CD4-positive, alpha-beta T cell treated with Interleukin-21 for 1 hour (primary cell): ENCODE data around the gene CCDC102A.
A peak's percentile ranks its signal among the peaks of the same experiment; 100 is the strongest.
"Not testable (repeated sequence)": the region's sequence is repeated elsewhere in the genome, so short reads cannot be mapped to it uniquely, and the experiment has no call there.

ENCODE experiments used
- DNase-seq: peaks from one replicate; pipeline ENCODE4 v3.0.0-alpha.2; 2020

The CCDC102A gene

GRCh38 chr16:57564571-57565270, 28.4 kb upstream of the CCDC102A start:
- no peak for DNase-seq

- no peak for DNase-seq
These were observed 27.4 kb upstream of the CCDC102A start for GRCh38 chr16:57563761-57564160.

- no peak for DNase-seq
These were observed 27.0 kb upstream of the CCDC102A start for GRCh38 chr16:57563487-57563750.

- no peak for DNase-seq
These were observed 26.5 kb upstream of the CCDC102A start for GRCh38 chr16:57562669-57563486.

GRCh38 chr16:57562066-57562465, 25.7 kb upstream of the CCDC102A start:
- DNase-seq: no peak

- no peak for DNase-seq
These were observed 22.9 kb upstream of the CCDC102A start for GRCh38 chr16:57559072-57559790.

- DNase-seq: no peak
These were observed 20.7 kb upstream of the CCDC102A start for GRCh38 chr16:57556941-57557541.

- DNase-seq: no peak
These were observed 19.5 kb upstream of the CCDC102A start for GRCh38 chr16:57555831-57556230.

GRCh38 chr16:57551057-57551456, 14.7 kb upstream of the CCDC102A start:
- DNase-seq: no peak

GRCh38 chr16:57549730-57550129, 13.4 kb upstream of the CCDC102A start:
- no peak for DNase-seq

GRCh38 chr16:57548408-57548807, 12.0 kb upstream of the CCDC102A start:
- no peak for DNase-seq

- DNase-seq: not testable (repeated sequence)
These were observed 11.2 kb upstream of the CCDC102A start for GRCh38 chr16:57547524-57547923.

- peak; percentile 38 for DNase-seq
These were observed 7.8 kb upstream of the CCDC102A start for GRCh38 chr16:57544124-57544653.

GRCh38 chr16:57541754-57542435, 5.5 kb upstream of the CCDC102A start:
- DNase-seq: no peak

- no peak for DNase-seq
These were observed 4.8 kb upstream of the CCDC102A start for GRCh38 chr16:57540906-57541753.

- DNase-seq: no peak
These were observed 4.0 kb upstream of the CCDC102A start for GRCh38 chr16:57540387-57540786.

- DNase-seq: peak; percentile 18
These were observed 2.9 kb upstream of the CCDC102A start for GRCh38 chr16:57539072-57539796.

GRCh38 chr16:57538235-57538721, 1.9 kb upstream of the CCDC102A start:
- peak; percentile 19 for DNase-seq

GRCh38 chr16:57537581-57538234, 1.3 kb upstream of the CCDC102A start:
- DNase-seq: no peak

GRCh38 chr16:57537194-57537505, 779 bp upstream of the CCDC102A start:
- no peak for DNase-seq
